Measurements from ENCODE around the gene GALNT18. TPM values are rescaled to one million over a fixed set of nuclear protein-coding genes. Genes with fewer than 3 reads are reported as not detected.

The GALNT18 gene
- total RNA-seq, 5 donors from 2014 or later (not counting 1 experiment from before 2014, with no cell fraction given): 0.10 to 0.15 TPM; not detected in 3

GRCh38 chr11:11467312-11467711, 154.5 kb downstream of the GALNT18 start:
- Histone ChIP-seq H3K4me1 (ENCODE audit: control insufficient read depth in 1 of 2, extremely low read depth in 1 of 2, insufficient read depth in 2 of 2, low read length in 2 of 2) (no peaks in the 10 kb centered on the region), H3K27ac (ENCODE audit: low read length) (no peak overlapping the region), H3K4me3 (ENCODE audit: control insufficient read depth in 1 of 2, extremely low read depth in 1 of 2, low read length in 1 of 2) (no peak overlapping the region), H3K9me3 (no peaks in the 10 kb centered on the region), H3K36me3 (ENCODE audit: control insufficient read depth in 2 of 2, extremely low read depth in 1 of 2, insufficient read depth in 1 of 2, low read length in 1 of 2) (no peaks in the 10 kb centered on the region), H3K27me3 (replicated peaks in 1 of 2; ENCODE audit: control insufficient read depth in 2 of 2, extremely low read depth in 1 of 2, insufficient read depth in 2 of 2, low read length in 1 of 2) (peaks cover 0 to 2% of the 10 kb centered on the region in 2 experiments)
- DNase-seq: no peak
- ChIA-PET POLR2A (no interaction called here), CTCF (no interaction called here)
- H3K4me1 Mint-ChIP-seq: no peaks in the 10 kb centered on the region
- ATAC-seq (replicated peaks in 1 of 4): no peak
- WGBS (ENCODE audit: insufficient coverage): 74% methylated on average over 2 of the region's 4 CpGs
- H3K27me3 Mint-ChIP-seq: peaks cover 0 to 4% of the 10 kb centered on the region in 2 donors
- H3K9me3 Mint-ChIP-seq: no peaks in the 10 kb centered on the region
- H3K4me3 Mint-ChIP-seq: no peak overlapping the region
- no peak overlapping the region for H3K27ac Mint-ChIP-seq
- H3K36me3 Mint-ChIP-seq: no peaks in the 10 kb centered on the region

GRCh38 chr11:11464555-11464954, 157.2 kb downstream of the GALNT18 start:
- WGBS (ENCODE audit: insufficient coverage): 100% methylated on average over 1 of the region's 2 CpGs
- H3K4me1 Mint-ChIP-seq: no peaks in the 10 kb centered on the region
- ATAC-seq (replicated peaks in 1 of 4): no peak
- POLR2A ChIA-PET: no interaction called here
- no peak overlapping the region for H3K4me3 Mint-ChIP-seq
- no peaks in the 10 kb centered on the region for H3K9me3 ChIP-seq
- H3K9me3 Mint-ChIP-seq: no peaks in the 10 kb centered on the region
- H3K4me1 ChIP-seq (ENCODE audit: control insufficient read depth in 1 of 2, extremely low read depth in 1 of 2, insufficient read depth in 2 of 2, low read length in 2 of 2): no peaks in the 10 kb centered on the region
- DNase-seq: no peak
- CTCF ChIA-PET: interaction anchor here in 1 of 2 donors (0.6 kb wide), 1 partner anchor 1048 kb away, joined by 3 read pairs; no protein-coding TSS in a partner anchor
- no peak overlapping the region for H3K27ac ChIP-seq (ENCODE audit: low read length)
- no peak overlapping the region for H3K4me3 ChIP-seq (ENCODE audit: control insufficient read depth in 1 of 2, extremely low read depth in 1 of 2, low read length in 1 of 2)
- H3K27me3 ChIP-seq (replicated peaks in 1 of 2; ENCODE audit: control insufficient read depth in 2 of 2, extremely low read depth in 1 of 2, insufficient read depth in 2 of 2, low read length in 1 of 2): peaks cover 0 to 5% of the 10 kb centered on the region in 2 experiments
- peaks cover 0 to 5% of the 10 kb centered on the region in 2 donors for H3K27me3 Mint-ChIP-seq
- no peaks in the 10 kb centered on the region for H3K36me3 ChIP-seq (ENCODE audit: control insufficient read depth in 2 of 2, extremely low read depth in 1 of 2, insufficient read depth in 1 of 2, low read length in 1 of 2)
- no peak overlapping the region for H3K27ac Mint-ChIP-seq
- H3K36me3 Mint-ChIP-seq: no peaks in the 10 kb centered on the region

- no peak overlapping the region for H3K27ac Mint-ChIP-seq
- Histone ChIP-seq H3K27me3 (replicated peaks in 1 of 2; ENCODE audit: control insufficient read depth in 2 of 2, extremely low read depth in 1 of 2, insufficient read depth in 2 of 2, low read length in 1 of 2) (peaks cover 0 to 7% of the 10 kb centered on the region in 2 experiments), H3K27ac (ENCODE audit: low read length) (no peak overlapping the region), H3K36me3 (ENCODE audit: control insufficient read depth in 2 of 2, extremely low read depth in 1 of 2, insufficient read depth in 1 of 2, low read length in 1 of 2) (no peaks in the 10 kb centered on the region), H3K4me1 (ENCODE audit: control insufficient read depth in 1 of 2, extremely low read depth in 1 of 2, insufficient read depth in 2 of 2, low read length in 2 of 2) (no peaks in the 10 kb centered on the region), H3K9me3 (no peaks in the 10 kb centered on the region), H3K4me3 (ENCODE audit: control insufficient read depth in 1 of 2, extremely low read depth in 1 of 2, low read length in 1 of 2) (no peak overlapping the region)
- ChIA-PET POLR2A (no interaction called here), CTCF (no interaction called here)
- H3K36me3 Mint-ChIP-seq: no peaks in the 10 kb centered on the region
- peaks cover 0 to 7% of the 10 kb centered on the region in 2 donors for H3K27me3 Mint-ChIP-seq
- WGBS (ENCODE audit: insufficient coverage): 80% methylated on average over 2 of the region's 10 CpGs
- ATAC-seq (replicated peaks in 1 of 4): no peak
- H3K4me3 Mint-ChIP-seq: no peak overlapping the region
- DNase-seq: no peak
- H3K4me1 Mint-ChIP-seq: no peaks in the 10 kb centered on the region
- no peaks in the 10 kb centered on the region for H3K9me3 Mint-ChIP-seq
These were observed 158.4 kb downstream of the GALNT18 start for GRCh38 chr11:11463405-11463804.

- H3K27ac Mint-ChIP-seq: no peak overlapping the region
- 93% methylated on average over 5 of the region's 10 CpGs for WGBS (ENCODE audit: insufficient coverage)
- peaks cover 0 to 9% of the 10 kb centered on the region in 2 donors for H3K27me3 Mint-ChIP-seq
- no peaks in the 10 kb centered on the region for H3K4me1 Mint-ChIP-seq
- ChIA-PET CTCF (interaction anchor here in 1 of 2 donors (0.7 kb wide), 1 partner anchor 42 kb away, joined by 5 read pairs; no protein-coding TSS in a partner anchor), POLR2A (no interaction called here)
- ATAC-seq (replicated peaks in 1 of 4) (no peak), DNase-seq (no peak)
- Histone ChIP-seq H3K4me3 (ENCODE audit: control insufficient read depth in 1 of 2, extremely low read depth in 1 of 2, low read length in 1 of 2) (no peak overlapping the region), H3K27ac (ENCODE audit: low read length) (no peak overlapping the region), H3K9me3 (no peaks in the 10 kb centered on the region), H3K36me3 (ENCODE audit: control insufficient read depth in 2 of 2, extremely low read depth in 1 of 2, insufficient read depth in 1 of 2, low read length in 1 of 2) (no peaks in the 10 kb centered on the region), H3K27me3 (replicated peaks in 1 of 2; ENCODE audit: control insufficient read depth in 2 of 2, extremely low read depth in 1 of 2, insufficient read depth in 2 of 2, low read length in 1 of 2) (peaks cover 0 to 7% of the 10 kb centered on the region in 2 experiments), H3K4me1 (ENCODE audit: control insufficient read depth in 1 of 2, extremely low read depth in 1 of 2, insufficient read depth in 2 of 2, low read length in 2 of 2) (no peaks in the 10 kb centered on the region)
- no peak overlapping the region for H3K4me3 Mint-ChIP-seq
- H3K9me3 Mint-ChIP-seq: no peaks in the 10 kb centered on the region
- no peaks in the 10 kb centered on the region for H3K36me3 Mint-ChIP-seq
These were observed 160.3 kb downstream of the GALNT18 start for GRCh38 chr11:11461473-11461872.

DNA sequence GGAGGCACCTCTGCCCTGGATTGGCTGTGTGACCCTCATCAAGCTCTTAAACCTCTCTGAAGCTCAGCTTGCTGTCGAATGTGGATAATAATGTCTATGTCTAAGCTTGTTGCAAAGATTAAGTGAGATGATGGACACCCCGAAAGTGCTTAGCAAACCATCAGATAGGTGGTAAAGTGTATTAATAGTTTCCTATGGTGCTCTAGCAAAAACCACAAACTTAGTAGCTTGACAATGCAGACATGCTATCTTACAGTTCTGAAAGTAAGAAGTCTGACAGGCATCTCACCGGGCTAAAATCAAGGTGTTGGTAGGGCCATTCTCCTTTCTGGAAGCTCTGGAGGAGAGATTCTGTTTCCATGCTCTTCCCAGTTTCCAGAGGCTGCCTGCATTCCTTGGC, 162.2 kb downstream of the GALNT18 start:
- H3K36me3 Mint-ChIP-seq: no peaks in the 10 kb centered on the region
- H3K4me1 ChIP-seq (ENCODE audit: control insufficient read depth in 1 of 2, extremely low read depth in 1 of 2, insufficient read depth in 2 of 2, low read length in 2 of 2): no peaks in the 10 kb centered on the region
- no peak for ATAC-seq (replicated peaks in 1 of 4)
- no peak overlapping the region for H3K4me3 Mint-ChIP-seq
- no peak overlapping the region for H3K27ac Mint-ChIP-seq
- H3K27me3 Mint-ChIP-seq: peaks cover 0 to 15% of the 10 kb centered on the region in 2 donors
- no peak overlapping the region for H3K4me3 ChIP-seq (ENCODE audit: control insufficient read depth in 1 of 2, extremely low read depth in 1 of 2, low read length in 1 of 2)
- H3K27me3 ChIP-seq (replicated peaks in 1 of 2; ENCODE audit: control insufficient read depth in 2 of 2, extremely low read depth in 1 of 2, insufficient read depth in 2 of 2, low read length in 1 of 2): peaks cover 0 to 11% of the 10 kb centered on the region in 2 experiments
- 72% methylated on average over 3 of the region's 3 CpGs for WGBS (ENCODE audit: insufficient coverage)
- no peak overlapping the region for H3K27ac ChIP-seq (ENCODE audit: low read length)
- ChIA-PET CTCF (no interaction called here), POLR2A (no interaction called here)
- no peaks in the 10 kb centered on the region for H3K9me3 Mint-ChIP-seq
- H3K9me3 ChIP-seq: no peaks in the 10 kb centered on the region
- H3K4me1 Mint-ChIP-seq: no peaks in the 10 kb centered on the region
- H3K36me3 ChIP-seq (ENCODE audit: control insufficient read depth in 2 of 2, extremely low read depth in 1 of 2, insufficient read depth in 1 of 2, low read length in 1 of 2): no peaks in the 10 kb centered on the region
- no peak for DNase-seq

- no peaks in the 10 kb centered on the region for H3K9me3 ChIP-seq
- ATAC-seq (replicated peaks in 1 of 4): no peak
- WGBS (ENCODE audit: insufficient coverage): 79% methylated on average over 8 of the region's 9 CpGs
- H3K4me3 Mint-ChIP-seq: no peak overlapping the region
- ChIA-PET CTCF (no interaction called here), POLR2A (no interaction called here)
- peaks cover 0 to 12% of the 10 kb centered on the region in 2 experiments for H3K27me3 ChIP-seq (replicated peaks in 1 of 2; ENCODE audit: control insufficient read depth in 2 of 2, extremely low read depth in 1 of 2, insufficient read depth in 2 of 2, low read length in 1 of 2)
- H3K4me1 Mint-ChIP-seq: no peaks in the 10 kb centered on the region
- peaks cover 2 to 18% of the 10 kb centered on the region in 2 donors for H3K27me3 Mint-ChIP-seq
- no peaks in the 10 kb centered on the region for H3K36me3 ChIP-seq (ENCODE audit: control insufficient read depth in 2 of 2, extremely low read depth in 1 of 2, insufficient read depth in 1 of 2, low read length in 1 of 2)
- H3K27ac ChIP-seq (ENCODE audit: low read length): no peak overlapping the region
- H3K9me3 Mint-ChIP-seq: no peaks in the 10 kb centered on the region
- DNase-seq: no peak
- H3K27ac Mint-ChIP-seq: no peak overlapping the region
- no peaks in the 10 kb centered on the region for H3K4me1 ChIP-seq (ENCODE audit: control insufficient read depth in 1 of 2, extremely low read depth in 1 of 2, insufficient read depth in 2 of 2, low read length in 2 of 2)
- H3K36me3 Mint-ChIP-seq: no peaks in the 10 kb centered on the region
- no peak overlapping the region for H3K4me3 ChIP-seq (ENCODE audit: control insufficient read depth in 1 of 2, extremely low read depth in 1 of 2, low read length in 1 of 2)
These were observed 163.3 kb downstream of the GALNT18 start for GRCh38 chr11:11458485-11458884.

DNA sequence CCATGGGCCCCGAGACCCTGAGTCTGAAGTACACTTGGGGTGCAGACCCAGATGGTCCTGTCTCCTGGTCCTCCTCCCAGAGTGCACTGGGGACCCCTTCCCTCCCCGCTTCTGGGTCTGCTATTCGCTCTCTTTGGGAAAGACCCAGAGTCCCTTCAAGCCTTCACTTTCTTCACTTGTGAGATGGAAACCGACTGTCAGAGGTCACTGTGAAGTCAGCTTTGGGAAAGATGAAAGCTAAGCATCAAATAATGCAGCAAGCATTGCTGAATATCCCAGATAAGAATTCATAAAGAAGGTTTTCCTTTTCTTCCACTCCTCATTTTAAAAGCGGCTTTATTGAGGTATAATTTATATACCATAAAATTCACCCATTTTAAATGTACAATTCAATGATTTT, 163.8 kb downstream of the GALNT18 start:
- Mint-ChIP-seq H3K36me3 (no peaks in the 10 kb centered on the region), H3K4me1 (no peaks in the 10 kb centered on the region), H3K9me3 (no peaks in the 10 kb centered on the region), H3K27ac (no peak overlapping the region), H3K4me3 (no peak overlapping the region), H3K27me3 (peaks cover 2 to 18% of the 10 kb centered on the region in 2 donors)
- no peaks in the 10 kb centered on the region for H3K4me1 ChIP-seq (ENCODE audit: control insufficient read depth in 1 of 2, extremely low read depth in 1 of 2, insufficient read depth in 2 of 2, low read length in 2 of 2)
- no peaks in the 10 kb centered on the region for H3K36me3 ChIP-seq (ENCODE audit: control insufficient read depth in 2 of 2, extremely low read depth in 1 of 2, insufficient read depth in 1 of 2, low read length in 1 of 2)
- H3K27ac ChIP-seq (ENCODE audit: low read length): no peak overlapping the region
- 70% methylated on average over 3 of the region's 5 CpGs for WGBS (ENCODE audit: insufficient coverage)
- CTCF ChIA-PET: no interaction called here
- ATAC-seq (replicated peaks in 1 of 4) (no peak), DNase-seq (no peak)
- POLR2A ChIA-PET: no interaction called here
- no peak overlapping the region for H3K4me3 ChIP-seq (ENCODE audit: control insufficient read depth in 1 of 2, extremely low read depth in 1 of 2, low read length in 1 of 2)
- H3K27me3 ChIP-seq (replicated peaks in 1 of 2; ENCODE audit: control insufficient read depth in 2 of 2, extremely low read depth in 1 of 2, insufficient read depth in 2 of 2, low read length in 1 of 2): peaks cover 0 to 13% of the 10 kb centered on the region in 2 experiments
- no peaks in the 10 kb centered on the region for H3K9me3 ChIP-seq
